ENCODE data around the gene HSD17B13.

DNA sequence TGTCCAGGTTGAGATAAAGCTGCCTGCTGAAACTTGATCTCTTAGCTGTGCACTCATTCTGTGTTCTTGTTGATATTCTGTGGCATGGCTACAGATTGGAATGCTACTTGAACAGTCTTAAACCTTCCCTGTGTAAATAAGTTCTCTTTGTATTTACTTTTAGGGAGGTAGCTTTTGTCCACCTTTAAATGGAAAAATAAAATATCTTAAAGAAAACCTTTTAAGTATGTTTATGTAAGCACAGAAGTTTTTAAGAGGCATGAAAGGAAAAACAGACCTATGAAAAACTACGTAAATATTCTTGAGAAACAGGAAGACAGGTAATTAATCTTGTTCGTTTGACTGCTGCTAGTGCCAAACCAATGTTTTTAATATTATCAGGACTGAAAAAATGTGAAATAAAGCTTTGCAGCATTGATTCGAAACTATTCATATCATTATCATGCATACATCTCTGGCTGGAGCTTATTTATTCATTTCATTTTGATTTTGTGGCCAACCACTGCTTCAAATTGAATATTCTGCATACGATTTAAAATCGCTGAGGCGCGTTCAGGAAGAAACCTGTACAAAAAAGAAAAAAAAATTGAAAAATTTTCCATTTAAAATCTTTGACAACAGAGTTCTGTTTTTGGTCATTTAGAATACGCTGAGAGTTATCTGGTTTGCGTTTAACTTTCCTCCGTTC lies 17.8 kb downstream of the HSD17B13 start:
- TF ChIP-seq ZFP30 (CRISPR knock-in tag; IDR thresholded peaks at IDR 0.05) (no peak), ISL1 (CRISPR knock-in tag; IDR thresholded peaks at IDR 0.05) (no peak), PATZ1 (CRISPR knock-in tag; IDR thresholded peaks at IDR 0.05; ENCODE audit: borderline replicate concordance) (no peak), GLIS3 (CRISPR knock-in tag; IDR thresholded peaks at IDR 0.05) (no peak), ARNTL (CRISPR knock-in tag; IDR thresholded peaks at IDR 0.05; ENCODE audit: borderline replicate concordance, low read depth) (no peak), OSR1 (CRISPR knock-in tag; IDR thresholded peaks at IDR 0.05) (no peak), ZFP3 (CRISPR knock-in tag; IDR thresholded peaks at IDR 0.05) (no peak), ZNF70 (CRISPR knock-in tag; IDR thresholded peaks at IDR 0.05) (no peak)
- TF ChIP-seq, protein P1, sequence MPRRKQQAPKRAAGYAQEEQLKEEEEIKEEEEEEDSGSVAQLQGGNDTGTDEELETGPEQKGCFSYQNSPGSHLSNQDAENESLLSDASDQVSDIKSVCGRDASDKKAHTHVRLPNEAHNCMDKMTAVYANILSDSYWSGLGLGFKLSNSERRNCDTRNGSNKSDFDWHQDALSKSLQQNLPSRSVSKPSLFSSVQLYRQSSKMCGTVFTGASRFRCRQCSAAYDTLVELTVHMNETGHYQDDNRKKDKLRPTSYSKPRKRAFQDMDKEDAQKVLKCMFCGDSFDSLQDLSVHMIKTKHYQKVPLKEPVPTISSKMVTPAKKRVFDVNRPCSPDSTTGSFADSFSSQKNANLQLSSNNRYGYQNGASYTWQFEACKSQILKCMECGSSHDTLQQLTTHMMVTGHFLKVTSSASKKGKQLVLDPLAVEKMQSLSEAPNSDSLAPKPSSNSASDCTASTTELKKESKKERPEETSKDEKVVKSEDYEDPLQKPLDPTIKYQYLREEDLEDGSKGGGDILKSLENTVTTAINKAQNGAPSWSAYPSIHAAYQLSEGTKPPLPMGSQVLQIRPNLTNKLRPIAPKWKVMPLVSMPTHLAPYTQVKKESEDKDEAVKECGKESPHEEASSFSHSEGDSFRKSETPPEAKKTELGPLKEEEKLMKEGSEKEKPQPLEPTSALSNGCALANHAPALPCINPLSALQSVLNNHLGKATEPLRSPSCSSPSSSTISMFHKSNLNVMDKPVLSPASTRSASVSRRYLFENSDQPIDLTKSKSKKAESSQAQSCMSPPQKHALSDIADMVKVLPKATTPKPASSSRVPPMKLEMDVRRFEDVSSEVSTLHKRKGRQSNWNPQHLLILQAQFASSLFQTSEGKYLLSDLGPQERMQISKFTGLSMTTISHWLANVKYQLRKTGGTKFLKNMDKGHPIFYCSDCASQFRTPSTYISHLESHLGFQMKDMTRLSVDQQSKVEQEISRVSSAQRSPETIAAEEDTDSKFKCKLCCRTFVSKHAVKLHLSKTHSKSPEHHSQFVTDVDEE (CRISPR knock-in tag; IDR thresholded peaks at IDR 0.05), result no peak
- TF ChIP-seq, protein P2, sequence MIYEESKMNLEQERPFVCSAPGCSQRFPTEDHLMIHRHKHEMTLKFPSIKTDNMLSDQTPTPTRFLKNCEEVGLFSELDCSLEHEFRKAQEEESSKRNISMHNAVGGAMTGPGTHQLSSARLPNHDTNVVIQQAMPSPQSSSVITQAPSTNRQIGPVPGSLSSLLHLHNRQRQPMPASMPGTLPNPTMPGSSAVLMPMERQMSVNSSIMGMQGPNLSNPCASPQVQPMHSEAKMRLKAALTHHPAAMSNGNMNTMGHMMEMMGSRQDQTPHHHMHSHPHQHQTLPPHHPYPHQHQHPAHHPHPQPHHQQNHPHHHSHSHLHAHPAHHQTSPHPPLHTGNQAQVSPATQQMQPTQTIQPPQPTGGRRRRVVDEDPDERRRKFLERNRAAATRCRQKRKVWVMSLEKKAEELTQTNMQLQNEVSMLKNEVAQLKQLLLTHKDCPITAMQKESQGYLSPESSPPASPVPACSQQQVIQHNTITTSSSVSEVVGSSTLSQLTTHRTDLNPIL (CRISPR knock-in tag; IDR thresholded peaks at IDR 0.05; ENCODE audit: low read depth), result no peak
